Subcutaneous abdominal adipose tissue (tissue), 5 donors: ENCODE data around the gene KDM3B.
A peak's percentile ranks its signal among the peaks of the same experiment; 100 is the strongest.

Experiments used
- H3K27ac ChIP-seq: one replicate; pipeline ENCODE4 v1.7.0; 2013; ENCODE audit warnings: low read depth, mild to moderate bottlenecking, inconsistent platforms, low read length, moderate library complexity
- H3K27me3 ChIP-seq, 5 donors: one replicate each; pipeline ENCODE4 v1.7.0; 2013; ENCODE audit warnings: low read length in 5 of 5, inconsistent platforms in 1 of 5; ENCODE audit not compliant: control insufficient read depth in 5 of 5, insufficient read depth in 4 of 5
- H3K36me3 ChIP-seq, 5 donors: one replicate each; pipeline ENCODE4 v1.7.0; 2013; ENCODE audit warnings: low read length in 5 of 5; ENCODE audit not compliant: control insufficient read depth in 5 of 5, insufficient read depth in 5 of 5
- H3K4me1 ChIP-seq, 5 donors: one replicate each; pipeline ENCODE4 v1.7.0; 2013; ENCODE audit warnings: low read length in 5 of 5, mild to moderate bottlenecking in 3 of 5, moderate library complexity in 1 of 5; ENCODE audit not compliant: control insufficient read depth in 5 of 5, insufficient read depth in 5 of 5
- H3K4me3 ChIP-seq, 5 donors: one replicate each; pipeline ENCODE4 v1.7.0; 2013; ENCODE audit warnings: low read length in 5 of 5, low read depth in 1 of 5
- H3K9ac ChIP-seq, 5 donors: one replicate each; pipeline ENCODE4 v1.7.0; 2013; ENCODE audit warnings: low read length in 5 of 5, mild to moderate bottlenecking in 4 of 5, moderate library complexity in 3 of 5
- H3K9me3 ChIP-seq, 5 donors: one replicate each; pipeline ENCODE4 v1.7.0; 2013; ENCODE audit warnings: low read length in 5 of 5; ENCODE audit not compliant: control insufficient read depth in 5 of 5
- donor health status: healthy.
- donor health status: healthy.
- donor health status: healthy.
- donor health status: healthy.
- donor health status: healthy.

Gene KDM3B

DNA sequence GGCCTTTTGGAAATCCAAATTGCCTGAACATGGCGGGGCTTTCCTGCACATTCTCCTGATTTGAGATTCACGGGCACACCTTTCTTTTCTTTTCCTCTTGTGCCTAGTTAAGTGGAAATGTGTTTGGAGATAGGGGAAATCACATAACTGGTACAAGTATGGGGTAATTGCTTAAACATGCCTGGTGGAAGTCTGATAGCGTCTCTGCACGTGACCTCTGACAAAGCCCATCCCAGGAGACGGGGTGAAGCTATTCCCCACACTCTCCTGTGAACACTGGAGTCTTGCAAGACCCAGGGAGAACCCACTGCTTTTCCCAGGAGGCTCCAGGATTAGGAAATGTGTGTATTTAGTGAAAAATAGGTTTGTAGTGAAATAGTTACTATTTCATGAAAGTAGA, 83.5 kb downstream of the KDM3B start:
- no peaks in the 10 kb centered on the region for H3K9me3 ChIP-seq
- H3K36me3 ChIP-seq: peaks cover 13 to 53% (median 42%) of the 10 kb centered on the region in 5 donors
- peak overlapping the region; percentile 73 for H3K27ac ChIP-seq
- H3K27me3 ChIP-seq: no peaks in the 10 kb centered on the region
- H3K4me3 ChIP-seq: no peak overlapping the region
- no peak overlapping the region for H3K9ac ChIP-seq
- H3K4me1 ChIP-seq: peaks cover 7 to 51% (median 38%) of the 10 kb centered on the region in 5 donors

DNA sequence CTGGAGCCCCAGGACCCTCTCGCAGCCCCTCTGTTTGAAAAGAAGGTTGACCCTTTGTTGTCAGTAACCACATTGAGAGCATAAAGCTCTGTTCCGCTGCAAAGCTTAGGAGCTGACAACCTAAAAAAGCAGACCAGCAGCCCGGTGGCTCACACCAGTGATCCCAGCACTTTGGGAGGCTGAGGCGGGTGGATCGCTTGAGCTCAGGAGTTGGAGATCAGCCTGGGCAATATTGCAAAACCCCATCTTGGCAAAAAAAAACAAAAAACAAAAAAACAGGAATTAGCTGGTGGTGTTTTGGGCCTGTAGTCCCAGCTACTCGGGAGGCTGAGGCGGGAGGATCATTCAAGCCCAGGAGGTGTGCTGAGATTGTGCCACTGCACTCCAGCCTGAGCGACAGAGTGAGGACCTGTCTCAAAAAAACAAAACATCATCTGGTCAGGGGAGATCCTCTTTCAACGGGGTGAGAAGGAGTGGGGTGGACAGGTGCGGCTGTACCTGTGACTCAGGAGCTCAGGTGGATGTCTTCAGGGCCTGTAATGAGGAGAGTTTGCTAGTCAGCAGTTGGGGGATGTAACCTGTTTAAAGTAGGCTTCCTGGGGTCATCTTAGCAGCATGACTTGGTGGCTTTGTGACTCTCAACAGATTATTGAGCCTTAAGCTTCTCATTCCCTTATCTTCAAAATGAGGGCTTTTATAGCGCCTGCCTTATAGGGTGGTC, 85.7 kb downstream of the KDM3B start:
- peak overlapping the region; percentile 53 to 63 (median 60) for H3K4me3 ChIP-seq
- no peak overlapping the region for H3K27ac ChIP-seq

DNA sequence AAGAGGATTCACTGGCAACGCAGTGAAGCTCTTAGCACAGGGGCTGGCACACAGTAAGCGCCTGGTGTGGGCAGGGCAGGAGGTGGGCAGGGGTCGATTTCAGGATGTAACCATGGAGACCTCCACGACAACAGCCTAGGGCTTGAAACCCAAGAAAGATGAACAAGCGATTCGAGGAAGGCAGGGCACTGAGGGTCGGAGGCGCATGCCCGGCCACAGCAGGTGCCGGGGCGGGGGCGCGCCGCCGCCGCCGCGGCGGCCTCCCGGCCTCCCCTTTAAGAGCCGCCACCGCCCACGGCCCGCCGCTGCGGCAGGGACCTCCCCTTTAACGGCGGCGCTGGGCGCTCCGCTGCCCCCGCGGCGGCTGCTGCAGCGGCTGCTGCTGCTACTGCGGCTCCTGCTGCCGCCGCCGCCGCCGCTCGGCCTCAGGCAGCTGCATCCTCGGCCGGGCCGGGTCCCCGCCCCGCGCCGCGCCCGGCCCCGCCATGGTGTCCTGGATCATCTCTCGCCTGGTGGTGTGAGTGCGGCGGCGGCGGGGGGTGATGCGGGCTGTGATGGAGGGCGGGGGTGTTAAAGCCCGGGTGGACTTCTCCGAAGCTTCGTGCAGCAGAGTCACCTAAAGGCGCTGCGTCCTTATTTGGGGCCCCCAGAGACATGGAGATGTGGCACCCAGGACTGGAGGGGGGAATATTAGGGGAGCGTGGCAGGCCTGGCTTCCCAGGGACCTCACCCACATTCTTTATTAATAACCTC, 86.4 kb downstream of the KDM3B start, which contains the start of gene REEP2:
REEP2 (plus strand) TSS at position 334 of the 753 bp plus-strand sequence; CDS start at position 486, 152 bp downstream.
- H3K27ac ChIP-seq: no peak within 1 kb of the TSS
- H3K27me3 ChIP-seq: no peaks in the 10 kb centered on the region
- H3K36me3 ChIP-seq: peaks cover 4 to 24% (median 17%) of the 10 kb centered on the region in 5 donors
- peaks cover 7 to 57% (median 46%) of the 10 kb centered on the region in 5 donors for H3K4me1 ChIP-seq
- H3K9ac ChIP-seq: peak within 1 kb of the TSS in 4 of 5 donors; percentile 18 to 66 (median 44)
- peak within 1 kb of the TSS; percentile 53 to 67 (median 60) for H3K4me3 ChIP-seq
- H3K9me3 ChIP-seq: no peaks in the 10 kb centered on the region

More for the DNA sequence above, 85.7 kb downstream of the KDM3B start:
- Histone ChIP-seq H3K4me1 (peaks cover 7 to 51% (median 42%) of the 10 kb centered on the region in 5 donors), H3K9me3 (no peaks in the 10 kb centered on the region), H3K36me3 (peaks cover 4 to 31% (median 25%) of the 10 kb centered on the region in 5 donors), H3K9ac (peak overlapping the region in 3 of 5 donors; percentile 28 to 66 (median 56)), H3K27me3 (no peaks in the 10 kb centered on the region)

DNA sequence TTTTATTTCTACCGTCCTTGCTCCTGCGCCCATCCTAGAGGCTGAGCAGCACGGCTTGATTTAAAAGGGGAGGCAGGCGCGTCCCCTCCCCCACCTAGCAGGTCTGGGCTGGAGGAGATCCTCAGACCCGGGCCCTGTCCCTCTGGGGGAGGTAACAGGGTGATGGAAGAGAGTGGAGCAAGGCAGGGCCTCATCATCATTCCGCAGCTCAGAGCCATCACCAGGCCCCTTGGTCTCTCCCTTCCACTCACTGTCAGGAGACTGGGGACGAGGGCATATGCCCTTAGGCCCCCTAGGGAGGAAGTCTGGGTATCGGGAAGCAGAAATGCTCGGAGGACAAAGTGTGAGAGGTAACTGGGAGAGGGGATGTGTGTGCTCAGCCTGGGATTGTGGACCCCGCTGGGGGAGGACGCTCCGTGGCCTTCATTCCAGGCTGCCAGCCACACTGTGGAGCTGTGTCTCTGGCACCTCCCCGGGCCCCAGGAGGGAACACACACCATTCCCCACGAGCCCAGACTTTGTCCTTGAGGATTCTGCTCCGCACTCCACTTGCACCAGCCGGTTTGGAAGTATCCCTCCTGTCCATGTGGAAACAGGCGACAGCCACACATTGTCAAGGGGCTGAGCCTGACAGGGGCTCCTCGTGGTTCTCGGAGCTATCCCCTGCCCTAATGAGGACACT, 87.1 kb downstream of the KDM3B start:
- Histone ChIP-seq H3K4me1 (peaks cover 7 to 64% (median 51%) of the 10 kb centered on the region in 5 donors), H3K27ac (no peak overlapping the region), H3K9ac (peak overlapping the region in 4 of 5 donors; percentile 18 to 66 (median 44)), H3K36me3 (peaks cover 4 to 19% (median 16%) of the 10 kb centered on the region in 5 donors), H3K9me3 (no peaks in the 10 kb centered on the region), H3K4me3 (peak overlapping the region in 4 of 5 donors; percentile 47 to 67 (median 62)), H3K27me3 (no peaks in the 10 kb centered on the region)

DNA sequence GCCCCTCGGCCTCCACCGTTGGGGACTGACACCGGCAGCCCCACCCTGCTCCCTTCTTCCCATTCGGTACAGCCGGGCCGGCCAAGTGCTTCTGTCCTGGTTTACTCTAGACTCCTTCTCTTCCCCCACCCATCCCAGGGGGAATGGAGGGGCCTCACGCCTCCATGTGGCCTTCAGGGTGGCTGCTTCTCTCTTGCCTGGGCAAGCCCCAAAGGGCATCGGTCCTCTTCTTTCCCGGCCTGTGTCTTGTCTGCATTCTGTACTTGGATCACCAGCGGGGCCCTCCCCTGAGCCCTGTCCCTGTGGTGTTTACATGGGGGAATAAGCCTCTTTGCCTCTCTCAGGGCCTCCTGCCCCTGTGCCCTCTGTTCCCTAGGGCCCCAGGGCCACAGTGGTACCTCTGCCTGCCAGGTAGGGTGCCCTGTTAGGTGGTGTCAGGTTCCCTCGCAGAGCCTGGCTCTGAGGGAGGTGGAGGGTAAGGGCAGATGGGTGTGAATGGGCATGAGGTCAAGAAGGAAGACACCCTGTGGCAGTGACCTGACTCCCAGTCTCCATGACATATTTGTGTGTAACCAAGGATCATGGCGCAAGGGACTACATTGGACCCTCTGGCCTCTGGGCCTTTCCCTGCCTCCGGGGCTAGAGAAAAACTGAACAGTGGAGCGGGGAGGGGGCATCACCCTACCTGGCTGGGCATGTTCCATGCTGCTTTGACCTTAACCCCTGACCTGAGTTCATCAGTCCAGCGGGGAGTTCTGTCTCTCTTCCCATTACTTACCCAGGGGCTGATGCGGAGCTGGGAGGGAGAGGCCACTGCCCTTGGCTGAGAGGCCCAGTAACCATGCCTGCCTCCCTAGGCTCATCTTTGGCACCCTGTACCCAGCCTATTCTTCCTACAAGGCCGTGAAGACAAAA, 87.9 kb downstream of the KDM3B start:
- Histone ChIP-seq H3K4me3 (peak overlapping the region in 1 of 5 donors; percentile 60), H3K27ac (no peak overlapping the region)

DNA sequence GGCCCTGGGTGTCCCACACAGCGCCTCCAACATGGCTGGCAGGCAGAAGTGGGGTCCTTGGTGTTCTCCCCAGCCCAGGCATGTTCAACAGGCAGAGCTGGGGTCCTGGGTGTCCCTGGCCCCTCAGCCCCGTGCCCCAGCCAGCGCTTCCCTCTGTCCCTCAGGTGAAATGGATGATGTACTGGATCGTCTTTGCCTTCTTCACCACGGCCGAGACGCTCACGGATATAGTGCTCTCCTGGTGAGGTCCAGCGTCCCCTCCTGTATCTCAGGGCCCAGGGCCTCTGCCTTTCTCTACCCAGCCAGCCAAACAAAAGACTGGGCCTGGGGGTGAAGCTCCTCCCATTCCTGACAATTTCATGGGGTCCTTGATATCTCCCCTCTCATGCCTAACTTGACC, 88.7 kb downstream of the KDM3B start:
- Histone ChIP-seq H3K9me3 (no peaks in the 10 kb centered on the region), H3K4me3 (no peak overlapping the region), H3K4me1 (peaks cover 4 to 57% (median 43%) of the 10 kb centered on the region in 5 donors), H3K27ac (no peak overlapping the region), H3K9ac (no peak overlapping the region), H3K27me3 (no peaks in the 10 kb centered on the region), H3K36me3 (peaks cover 0 to 4% (median 3%) of the 10 kb centered on the region in 5 donors)

More for the DNA sequence above, 87.9 kb downstream of the KDM3B start:
- Histone ChIP-seq H3K36me3 (peaks cover 4 to 11% (median 8%) of the 10 kb centered on the region in 5 donors), H3K27me3 (no peaks in the 10 kb centered on the region), H3K9ac (peak overlapping the region in 2 of 5 donors; percentile 12 to 61), H3K9me3 (no peaks in the 10 kb centered on the region), H3K4me1 (peaks cover 7 to 65% (median 51%) of the 10 kb centered on the region in 5 donors)

DNA sequence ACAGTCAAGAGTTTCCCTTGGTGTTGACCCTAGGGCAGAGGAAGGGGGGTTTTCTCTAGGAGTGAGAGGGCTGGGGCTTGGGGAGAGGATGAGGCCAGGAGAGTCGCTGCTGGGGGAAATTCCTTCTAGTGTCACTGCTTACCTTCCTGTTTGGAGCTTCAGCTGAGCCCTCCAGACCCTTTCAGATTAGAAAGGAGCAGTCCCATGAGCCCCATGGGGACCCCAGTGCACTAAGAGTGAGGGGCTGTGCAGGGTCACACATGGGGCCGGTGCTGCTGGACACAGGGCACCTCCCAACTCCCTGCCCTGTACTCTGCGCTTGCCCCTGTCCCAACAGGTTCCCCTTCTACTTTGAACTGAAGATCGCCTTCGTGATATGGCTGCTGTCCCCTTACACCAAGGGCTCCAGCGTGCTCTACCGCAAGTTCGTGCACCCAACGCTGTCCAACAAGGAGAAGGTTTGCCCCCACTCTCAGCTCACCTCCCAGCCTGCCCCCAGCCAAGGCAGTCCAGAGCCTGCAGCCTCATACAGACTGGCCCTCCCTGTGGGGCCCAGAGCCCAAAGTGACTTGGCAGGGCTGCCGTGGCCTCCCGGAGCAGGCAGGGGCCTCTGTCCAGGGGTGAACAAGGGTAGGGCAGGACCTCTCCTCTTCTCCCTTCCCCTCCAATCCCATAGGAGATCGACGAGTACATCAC, 91.7 kb downstream of the KDM3B start:
- Histone ChIP-seq H3K27ac (no peak overlapping the region), H3K9ac (peak overlapping the region in 1 of 5 donors; percentile 35), H3K4me3 (no peak overlapping the region), H3K4me1 (peaks cover 0 to 32% (median 22%) of the 10 kb centered on the region in 5 donors), H3K9me3 (no peaks in the 10 kb centered on the region), H3K27me3 (no peaks in the 10 kb centered on the region), H3K36me3 (peaks cover 0 to 2% (median 0%) of the 10 kb centered on the region in 5 donors)

DNA sequence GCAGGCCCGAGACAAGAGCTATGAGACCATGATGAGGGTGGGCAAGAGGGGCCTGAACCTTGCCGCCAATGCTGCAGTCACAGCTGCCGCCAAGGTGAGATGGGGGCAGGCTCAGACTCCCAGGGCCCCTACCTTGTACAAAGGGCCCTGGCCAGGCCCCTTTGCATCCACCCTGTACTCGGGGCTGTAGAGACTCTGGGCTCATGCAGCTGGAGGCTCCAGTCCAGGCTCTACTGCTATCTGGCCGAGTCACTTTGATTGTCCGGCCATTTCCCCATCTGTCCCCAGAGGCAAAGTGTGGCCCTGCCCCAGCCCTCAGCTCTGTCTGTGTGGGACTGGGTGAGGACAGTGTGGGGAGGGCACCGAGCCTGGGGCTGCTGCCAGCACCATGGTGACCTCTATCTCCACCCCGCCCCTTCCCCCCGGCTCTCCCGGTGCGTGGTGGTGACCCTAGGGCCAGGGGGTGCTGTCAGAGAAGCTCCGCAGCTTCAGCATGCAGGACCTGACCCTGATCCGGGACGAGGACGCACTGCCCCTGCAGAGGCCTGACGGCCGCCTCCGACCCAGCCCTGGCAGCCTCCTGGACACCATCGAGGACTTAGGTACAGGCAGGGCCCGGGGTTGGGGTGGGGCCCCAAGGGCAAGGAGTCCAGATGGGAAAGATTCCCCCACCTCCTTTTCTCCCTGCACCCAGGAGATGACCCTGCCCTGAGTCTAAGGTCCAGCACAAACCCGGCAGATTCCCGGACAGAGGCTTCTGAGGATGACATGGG, 92.5 kb downstream of the KDM3B start:
- H3K9me3 ChIP-seq: no peaks in the 10 kb centered on the region
- H3K4me1 ChIP-seq: peaks cover 0 to 29% (median 20%) of the 10 kb centered on the region in 5 donors
- no peak overlapping the region for H3K4me3 ChIP-seq
- H3K27me3 ChIP-seq: no peaks in the 10 kb centered on the region
- no peak overlapping the region for H3K27ac ChIP-seq
- H3K9ac ChIP-seq: no peak overlapping the region
- H3K36me3 ChIP-seq: peaks cover 0 to 2% (median 0%) of the 10 kb centered on the region in 5 donors
